Measurements from ENCODE around the gene ADTRP. TPM values are rescaled to one million over a fixed set of nuclear protein-coding genes. Genes with fewer than 3 reads are reported as not detected.
"Not testable (repeated sequence)": the region's sequence is repeated elsewhere in the genome, so short reads cannot be mapped to it uniquely, and the experiment has no call there.

The ADTRP gene
- total RNA-seq, 1 experiment from 2014 or later = 0.86 TPM

DNA sequence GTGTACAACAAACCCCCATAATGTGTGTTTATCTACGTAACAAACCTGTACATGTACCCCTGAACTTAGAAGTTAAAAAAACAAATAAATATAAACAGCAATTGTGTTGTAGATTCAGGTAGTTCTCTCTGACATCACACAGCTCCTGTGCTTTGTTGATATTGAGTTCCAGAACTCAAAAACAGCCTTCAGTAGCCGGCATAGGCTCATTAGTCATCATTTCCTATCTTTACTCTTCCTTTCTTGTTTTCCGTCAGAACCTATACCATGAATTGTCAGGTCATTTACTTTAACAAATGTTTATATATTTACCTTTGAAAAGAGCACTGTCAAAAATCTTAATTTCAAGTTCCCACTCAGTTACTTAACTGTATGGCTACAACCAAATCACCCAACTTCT lies 88.8 kb downstream of the ADTRP start:
- DNase-seq (ENCODE audit: low read depth, low spot score) (no peak), ATAC-seq (no peak)
- H3K4me1 ChIP-seq (ENCODE audit: control insufficient read depth in 1 of 2, insufficient read depth in 2 of 2, low read length in 2 of 2) = peaks cover 0 to 17% of the 10 kb centered on the region in 2 experiments; a peak in 3 of 4 replicates
- intact Hi-C loops (cut with micrococcal nuclease) = no loop called here
- CTCF ChIA-PET = no interaction called here
- H3K79me2 ChIP-seq (ENCODE audit: insufficient read depth, low read length) = no peaks in the 10 kb centered on the region
- POLR2A ChIA-PET = no interaction called here
- RAD21 ChIA-PET (ENCODE audit: low non-redundant PET in 1 of 2, low total read pairs in 2 of 2, uncharacterized antibody in 2 of 2, unreplicated experiment in 2 of 2) = no interaction called here
- no peak overlapping the region for H3K27ac ChIP-seq (ENCODE audit: low read depth, low read length)
- H3K4me3 ChIP-seq (replicated peaks in 1 of 2; ENCODE audit: low read depth in 1 of 2, low read length in 2 of 2) = no peak overlapping the region
- H2AFZ ChIP-seq (ENCODE audit: low read depth, low read length, poor library complexity, severe bottlenecking) = no peak overlapping the region
- H3K4me2 ChIP-seq (ENCODE audit: low read length) = no peak overlapping the region
- no peaks in the 10 kb centered on the region for H4K20me1 ChIP-seq (ENCODE audit: insufficient read depth)
- no peaks in the 10 kb centered on the region for H3K9me3 ChIP-seq (ENCODE audit: control insufficient read depth in 1 of 2, insufficient read depth in 1 of 2, low read depth in 1 of 2, low read length in 2 of 2)
- no peak overlapping the region for H3K9ac ChIP-seq (ENCODE audit: low read length)
- H3K36me3 ChIP-seq (ENCODE audit: control insufficient read depth in 1 of 2, insufficient read depth in 2 of 2, low read length in 2 of 2) = no peaks in the 10 kb centered on the region
- no TSS peak for BruUV-seq (replicated peaks)
- H3K9me2 ChIP-seq (ENCODE audit: insufficient read depth) = no peaks in the 10 kb centered on the region
- no peak for TF ChIP-seq CBX3 (IDR thresholded peaks at IDR 0.05; ENCODE audit: low read depth)
- no peak for TF ChIP-seq ZFX (IDR thresholded peaks at IDR 0.05)
- TF ChIP-seq, protein P1, sequence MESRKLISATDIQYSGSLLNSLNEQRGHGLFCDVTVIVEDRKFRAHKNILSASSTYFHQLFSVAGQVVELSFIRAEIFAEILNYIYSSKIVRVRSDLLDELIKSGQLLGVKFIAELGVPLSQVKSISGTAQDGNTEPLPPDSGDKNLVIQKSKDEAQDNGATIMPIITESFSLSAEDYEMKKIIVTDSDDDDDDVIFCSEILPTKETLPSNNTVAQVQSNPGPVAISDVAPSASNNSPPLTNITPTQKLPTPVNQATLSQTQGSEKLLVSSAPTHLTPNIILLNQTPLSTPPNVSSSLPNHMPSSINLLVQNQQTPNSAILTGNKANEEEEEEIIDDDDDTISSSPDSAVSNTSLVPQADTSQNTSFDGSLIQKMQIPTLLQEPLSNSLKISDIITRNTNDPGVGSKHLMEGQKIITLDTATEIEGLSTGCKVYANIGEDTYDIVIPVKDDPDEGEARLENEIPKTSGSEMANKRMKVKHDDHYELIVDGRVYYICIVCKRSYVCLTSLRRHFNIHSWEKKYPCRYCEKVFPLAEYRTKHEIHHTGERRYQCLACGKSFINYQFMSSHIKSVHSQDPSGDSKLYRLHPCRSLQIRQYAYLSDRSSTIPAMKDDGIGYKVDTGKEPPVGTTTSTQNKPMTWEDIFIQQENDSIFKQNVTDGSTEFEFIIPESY (IDR thresholded peaks at IDR 0.05; ENCODE audit: extremely low read depth, insufficient replicate concordance, low read length) = no peak
- no peak for TF ChIP-seq POLR2AphosphoS5 (IDR thresholded peaks at IDR 0.05; ENCODE audit: low read depth, low read length)
- TF ChIP-seq FOSL1 (IDR thresholded peaks at IDR 0.05; ENCODE audit: low read depth) = no peak
- no peaks in the 10 kb centered on the region for H3K27me3 ChIP-seq (ENCODE audit: insufficient read depth, low read length)

GRCh38 chr6:11689400-11689799 lies 89.2 kb downstream of the ADTRP start:
- H3K9ac ChIP-seq (ENCODE audit: low read length); RAD21 ChIA-PET (ENCODE audit: low non-redundant PET in 1 of 2, low total read pairs in 2 of 2, uncharacterized antibody in 2 of 2, unreplicated experiment in 2 of 2); H3K4me3 ChIP-seq (replicated peaks in 1 of 2; ENCODE audit: low read depth in 1 of 2, low read length in 2 of 2); H3K4me2 ChIP-seq (ENCODE audit: low read length); H2AFZ ChIP-seq (ENCODE audit: low read depth, low read length, poor library complexity, severe bottlenecking); ATAC-seq; H3K9me2 ChIP-seq (ENCODE audit: insufficient read depth); H4K20me1 ChIP-seq (ENCODE audit: insufficient read depth); DNase-seq (ENCODE audit: low read depth, low spot score); H3K9me3 ChIP-seq (ENCODE audit: control insufficient read depth in 1 of 2, insufficient read depth in 1 of 2, low read depth in 1 of 2, low read length in 2 of 2); H3K36me3 ChIP-seq (ENCODE audit: control insufficient read depth in 1 of 2, insufficient read depth in 2 of 2, low read length in 2 of 2); intact Hi-C loops (cut with micrococcal nuclease); H3K79me2 ChIP-seq (ENCODE audit: insufficient read depth, low read length); H3K27me3 ChIP-seq (ENCODE audit: insufficient read depth, low read length); POLR2A ChIA-PET; CTCF ChIA-PET; H3K27ac ChIP-seq (ENCODE audit: low read depth, low read length); BruUV-seq (replicated peaks): not testable (repeated sequence)
- peaks cover 0 to 20% of the 10 kb centered on the region in 2 experiments; a peak in 3 of 4 replicates for H3K4me1 ChIP-seq (ENCODE audit: control insufficient read depth in 1 of 2, insufficient read depth in 2 of 2, low read length in 2 of 2)

All from HCT116 (cell line).